DMS114 treated with DMSO at 0.1 percent for 48 hours (cell line): ENCODE data around the gene PTAR1.

Experiments
- DNase-seq: peaks from one replicate; lab custom pipeline; 2025; ENCODE audit not compliant: unreplicated experiment; lab: John Stamatoyannopoulos, UW

Gene PTAR1

GRCh38 chr9:69674716-69675438, 84.9 kb downstream of the PTAR1 start:
- no peak for DNase-seq

- no peak for DNase-seq
These were observed 85.6 kb downstream of the PTAR1 start for GRCh38 chr9:69674112-69674685.

GRCh38 chr9:69673311-69673640, 86.5 kb downstream of the PTAR1 start:
- no peak for DNase-seq

GRCh38 chr9:69672596-69673310, 87.1 kb downstream of the PTAR1 start:
- DNase-seq, result peak; percentile 38

- no peak for DNase-seq
These were observed 87.8 kb downstream of the PTAR1 start, which contains the start of gene APBA1 for GRCh38 chr9:69671879-69672595. APBA1 (minus strand) TSS chr9:69672371.

GRCh38 chr9:69671311-69671878, 88.4 kb downstream of the PTAR1 start:
- no peak for DNase-seq

GRCh38 chr9:69667306-69667705, 92.5 kb downstream of the PTAR1 start:
- no peak for DNase-seq

- no peak for DNase-seq
These were observed 99.5 kb downstream of the PTAR1 start for GRCh38 chr9:69660304-69660703.
